ENCODE results near the gene CDKN2AIP. TPM values are rescaled to one million over a fixed set of nuclear protein-coding genes. Genes with fewer than 3 reads are reported as not detected.

CDKN2AIP gene
- total RNA-seq, 1 experiment from 2014 or later, result 24.0 TPM

DNA sequence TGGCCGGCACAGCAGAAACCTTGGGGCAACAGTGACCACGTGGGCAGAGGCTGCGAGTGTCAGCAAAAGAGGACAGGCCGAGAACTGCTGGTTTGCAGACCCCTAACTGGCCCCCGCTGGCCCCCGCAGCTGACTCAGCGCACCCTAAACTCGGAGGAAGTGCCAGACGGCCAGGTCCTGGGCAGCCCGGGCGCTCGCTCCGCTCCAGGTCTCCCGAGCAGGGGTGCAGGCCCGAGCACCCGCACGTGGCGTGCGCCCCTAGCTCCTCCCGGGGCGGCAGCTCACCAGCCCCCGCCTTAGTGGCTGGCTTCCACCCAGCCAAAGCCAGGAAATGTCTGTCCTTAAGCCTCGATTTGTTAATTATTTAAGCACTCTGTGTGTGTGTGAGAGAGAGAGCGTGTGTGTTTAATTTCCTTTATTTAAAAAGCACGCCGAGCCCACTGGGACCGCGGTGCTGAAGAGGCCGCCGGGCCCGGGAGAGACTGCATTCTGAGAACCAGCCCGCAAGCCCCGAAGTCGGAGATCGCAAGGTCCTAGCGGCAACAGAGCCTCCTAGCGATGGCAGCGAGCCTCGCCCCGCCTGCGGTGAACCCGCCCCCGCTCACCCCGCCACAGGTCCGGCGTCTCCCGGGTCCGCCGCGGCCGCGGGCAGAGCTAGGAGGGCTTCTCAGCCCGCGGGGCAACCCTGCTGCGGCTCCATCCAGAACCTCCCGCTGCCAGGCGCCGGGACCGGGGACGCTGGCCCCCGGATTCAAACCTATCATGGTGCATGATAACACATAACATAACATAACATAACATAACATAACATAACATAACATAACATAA is 45.9 kb upstream of the CDKN2AIP start:
- H3K4ac ChIP-seq (ENCODE audit: low read depth, low read length), result no peak overlapping the region
- H3K4me2 ChIP-seq (ENCODE audit: insufficient read depth, insufficient read length, low read length), result peak overlapping the region; percentile 37
- H3K18ac ChIP-seq (ENCODE audit: insufficient read length, low read depth, low read length), result peak overlapping the region; percentile 39
- H3K56ac ChIP-seq (ENCODE audit: insufficient read length, low read depth, low read length), result no peak overlapping the region
- no peaks in the 10 kb centered on the region; the same call in 1 of the 2 replicates for H3K27me3 ChIP-seq (ENCODE audit: insufficient read depth, low read length)
- H2BK120ac ChIP-seq (ENCODE audit: low read depth, low read length, poor library complexity, severe bottlenecking), result no peak overlapping the region
- H2BK12ac ChIP-seq (ENCODE audit: insufficient read length, low read depth, low read length), result no peak overlapping the region
- Mint-ChIP-seq H3K27me3 (ENCODE audit: low read depth) (peaks cover 31% of the 10 kb centered on the region), H3K9me3 (no peaks in the 10 kb centered on the region), H3K4me1 (peaks cover 6 to 19% of the 10 kb centered on the region in 2 experiments), H3K4me3 (peak overlapping the region; percentile 64 to 77), H3K36me3 (ENCODE audit: insufficient read depth in 1 of 3, low read depth in 3 of 3) (no peaks in the 10 kb centered on the region), H3K27ac (peak overlapping the region in 2 of 3 experiments; percentile 79 to 87; a peak in 4 of 7 replicates)
- H4K91ac ChIP-seq (ENCODE audit: insufficient read length, low read depth, low read length), result no peak overlapping the region
- peak overlapping the region; percentile 34 for H3K9ac ChIP-seq (ENCODE audit: extremely low read depth, insufficient read length, low read length)
- TF ChIP-seq, protein P1, sequence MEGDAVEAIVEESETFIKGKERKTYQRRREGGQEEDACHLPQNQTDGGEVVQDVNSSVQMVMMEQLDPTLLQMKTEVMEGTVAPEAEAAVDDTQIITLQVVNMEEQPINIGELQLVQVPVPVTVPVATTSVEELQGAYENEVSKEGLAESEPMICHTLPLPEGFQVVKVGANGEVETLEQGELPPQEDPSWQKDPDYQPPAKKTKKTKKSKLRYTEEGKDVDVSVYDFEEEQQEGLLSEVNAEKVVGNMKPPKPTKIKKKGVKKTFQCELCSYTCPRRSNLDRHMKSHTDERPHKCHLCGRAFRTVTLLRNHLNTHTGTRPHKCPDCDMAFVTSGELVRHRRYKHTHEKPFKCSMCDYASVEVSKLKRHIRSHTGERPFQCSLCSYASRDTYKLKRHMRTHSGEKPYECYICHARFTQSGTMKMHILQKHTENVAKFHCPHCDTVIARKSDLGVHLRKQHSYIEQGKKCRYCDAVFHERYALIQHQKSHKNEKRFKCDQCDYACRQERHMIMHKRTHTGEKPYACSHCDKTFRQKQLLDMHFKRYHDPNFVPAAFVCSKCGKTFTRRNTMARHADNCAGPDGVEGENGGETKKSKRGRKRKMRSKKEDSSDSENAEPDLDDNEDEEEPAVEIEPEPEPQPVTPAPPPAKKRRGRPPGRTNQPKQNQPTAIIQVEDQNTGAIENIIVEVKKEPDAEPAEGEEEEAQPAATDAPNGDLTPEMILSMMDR (conservative IDR thresholded peaks at IDR 0.05), result peak; percentile 75
- no peaks in the 10 kb centered on the region for H3K79me1 ChIP-seq (ENCODE audit: insufficient read depth, low read depth, low read length, poor library complexity, severe bottlenecking)
- H3K23ac ChIP-seq (ENCODE audit: insufficient read length, low read depth, low read length), result no peak overlapping the region
- no peak overlapping the region for H2AFZ ChIP-seq (ENCODE audit: low read length)
- WGBS (ENCODE audit: extremely low coverage, insufficient read length, low lambda C conversion rate), result no CpG with 5 or more reads among the region's 61 CpGs
- H2BK15ac ChIP-seq (ENCODE audit: low read depth, low read length), result no peak overlapping the region
- DNase-seq, result peak; percentile 85
- H3K27ac ChIP-seq (ENCODE audit: insufficient read length, low read depth, low read length), result no peak overlapping the region
- H4K20me1 ChIP-seq (ENCODE audit: control insufficient read depth, insufficient read depth, insufficient read length), result no peaks in the 10 kb centered on the region
- H3T11ph ChIP-seq (ENCODE audit: low read length), result no peak overlapping the region
- no peaks in the 10 kb centered on the region for H3K9me3 ChIP-seq (ENCODE audit: control insufficient read depth, low read depth, low read length)
- no peak overlapping the region for H4K5ac ChIP-seq (ENCODE audit: insufficient read length, low read depth, low read length)
- no peak overlapping the region for H2AK5ac ChIP-seq (ENCODE audit: insufficient read length, low read length)
- no peaks in the 10 kb centered on the region for H3K79me2 ChIP-seq (ENCODE audit: insufficient read depth, low read length)
- no peak overlapping the region for H2BK20ac ChIP-seq (ENCODE audit: low read depth, low read length, poor library complexity, severe bottlenecking)
- H4K8ac ChIP-seq (replicated peaks; ENCODE audit: insufficient read length, low read depth, low read length), result no peak overlapping the region
- peaks cover 4% of the 10 kb centered on the region for H3K23me2 ChIP-seq (ENCODE audit: insufficient read length, low read depth, low read length, poor library complexity, severe bottlenecking)
- no peak overlapping the region for H2BK5ac ChIP-seq (ENCODE audit: insufficient read length, low read length)
- no peaks in the 10 kb centered on the region for H3K4me1 ChIP-seq (ENCODE audit: insufficient read depth, low read length)
- H3K14ac ChIP-seq (ENCODE audit: insufficient read depth, low read length), result peak overlapping the region; percentile 62

Measured in H9 (cell line).